Liver (tissue), 3 donors: ENCODE measurements around the gene GCLC.

Experiments
- EGR1 ChIP-seq, 2 donors: IDR thresholded peaks; 2 replicates each; pipeline ENCODE4 v1.6.1; 2016 to 2018; ENCODE audit warnings: antibody characterized with exemption in 2 of 2, low read depth in 2 of 2
- FOXA1 ChIP-seq: IDR thresholded peaks from 2 replicates; pipeline ENCODE4 v1.6.1; 2016; ENCODE audit warnings: antibody characterized with exemption
- GABPA ChIP-seq, 2 donors: IDR thresholded peaks in 1 of 2; conservative IDR thresholded peaks in 1 of 2; 2 replicates each; pipeline ENCODE4 v1.6.1; 2016; ENCODE audit warnings: antibody characterized with exemption in 2 of 2, mild to moderate bottlenecking in 1 of 2, moderate library complexity in 1 of 2
- NR2F2 ChIP-seq: IDR thresholded peaks from 2 replicates; pipeline ENCODE4 v1.6.1; 2016; ENCODE audit warnings: antibody characterized with exemption
- RAD21 ChIP-seq, 2 donors: IDR thresholded peaks; 2 replicates each; pipeline ENCODE4 v1.6.1; 2016; ENCODE audit warnings: antibody characterized with exemption in 2 of 2, mild to moderate bottlenecking in 2 of 2
- SP1 ChIP-seq: IDR thresholded peaks from 2 replicates; pipeline ENCODE4 v1.6.1; 2018; ENCODE audit warnings: antibody characterized with exemption, mild to moderate bottlenecking
- YY1 ChIP-seq: IDR thresholded peaks from 2 replicates; pipeline ENCODE4 v1.6.1; 2016; ENCODE audit warnings: antibody characterized with exemption, mild to moderate bottlenecking
- TF ChIP-seq, protein P1 (sequence below): fragments of 150-350 bp; IDR thresholded peaks from 2 replicates; pipeline ENCODE4 v1.5.1; 2017; ENCODE audit warnings: improper control_type of control experiment, low read depth, low read length; ENCODE audit not compliant: missing input control
- TF ChIP-seq, protein P2 (sequence below): IDR thresholded peaks from 2 replicates; pipeline ENCODE4 v1.6.1; 2016; ENCODE audit warnings: antibody characterized with exemption
- donor health status: healthy.
- donor health status: healthy.

DNA sequence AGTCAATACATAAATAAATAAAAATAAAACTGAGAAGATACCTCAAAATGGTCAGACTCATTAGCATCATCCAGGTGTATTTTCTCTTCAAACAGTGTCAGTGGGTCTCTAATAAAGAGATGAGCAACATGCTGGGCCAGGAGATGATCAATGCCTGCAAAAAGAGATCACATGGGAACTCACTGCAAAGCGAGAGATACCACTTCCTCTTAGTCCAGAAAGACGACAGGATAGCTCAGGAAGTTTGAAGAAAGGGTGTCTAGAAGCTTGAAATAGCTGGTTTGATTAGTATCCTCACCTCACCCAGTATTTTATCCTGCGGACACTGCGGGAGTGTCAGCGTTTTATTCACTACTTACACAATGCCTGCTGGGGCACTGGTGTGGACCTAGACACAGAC lies 38.0 kb downstream of the GCLC start:
- TF ChIP-seq GABPA (IDR thresholded peaks at IDR 0.05 in 1 of 2, conservative IDR thresholded peaks at IDR 0.05 in 1 of 2) (no peak), FOXA1 (no peak), EGR1 (IDR thresholded peaks at IDR 0.05; ENCODE audit: low read depth in 2 of 2) (no peak), YY1 (no peak), SP1 (no peak), NR2F2 (no peak), RAD21 (IDR thresholded peaks at IDR 0.05) (no peak)
- TF ChIP-seq, protein P1, sequence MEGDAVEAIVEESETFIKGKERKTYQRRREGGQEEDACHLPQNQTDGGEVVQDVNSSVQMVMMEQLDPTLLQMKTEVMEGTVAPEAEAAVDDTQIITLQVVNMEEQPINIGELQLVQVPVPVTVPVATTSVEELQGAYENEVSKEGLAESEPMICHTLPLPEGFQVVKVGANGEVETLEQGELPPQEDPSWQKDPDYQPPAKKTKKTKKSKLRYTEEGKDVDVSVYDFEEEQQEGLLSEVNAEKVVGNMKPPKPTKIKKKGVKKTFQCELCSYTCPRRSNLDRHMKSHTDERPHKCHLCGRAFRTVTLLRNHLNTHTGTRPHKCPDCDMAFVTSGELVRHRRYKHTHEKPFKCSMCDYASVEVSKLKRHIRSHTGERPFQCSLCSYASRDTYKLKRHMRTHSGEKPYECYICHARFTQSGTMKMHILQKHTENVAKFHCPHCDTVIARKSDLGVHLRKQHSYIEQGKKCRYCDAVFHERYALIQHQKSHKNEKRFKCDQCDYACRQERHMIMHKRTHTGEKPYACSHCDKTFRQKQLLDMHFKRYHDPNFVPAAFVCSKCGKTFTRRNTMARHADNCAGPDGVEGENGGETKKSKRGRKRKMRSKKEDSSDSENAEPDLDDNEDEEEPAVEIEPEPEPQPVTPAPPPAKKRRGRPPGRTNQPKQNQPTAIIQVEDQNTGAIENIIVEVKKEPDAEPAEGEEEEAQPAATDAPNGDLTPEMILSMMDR = no peak
- TF ChIP-seq, protein P2, sequence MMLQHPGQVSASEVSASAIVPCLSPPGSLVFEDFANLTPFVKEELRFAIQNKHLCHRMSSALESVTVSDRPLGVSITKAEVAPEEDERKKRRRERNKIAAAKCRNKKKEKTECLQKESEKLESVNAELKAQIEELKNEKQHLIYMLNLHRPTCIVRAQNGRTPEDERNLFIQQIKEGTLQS = no peak
